ENCODE data around the gene ITPR2.
"Not testable (repeated sequence)": the region's sequence is repeated elsewhere in the genome, so short reads cannot be mapped to it uniquely, and the experiment has no call there.

The ITPR2 gene

DNA sequence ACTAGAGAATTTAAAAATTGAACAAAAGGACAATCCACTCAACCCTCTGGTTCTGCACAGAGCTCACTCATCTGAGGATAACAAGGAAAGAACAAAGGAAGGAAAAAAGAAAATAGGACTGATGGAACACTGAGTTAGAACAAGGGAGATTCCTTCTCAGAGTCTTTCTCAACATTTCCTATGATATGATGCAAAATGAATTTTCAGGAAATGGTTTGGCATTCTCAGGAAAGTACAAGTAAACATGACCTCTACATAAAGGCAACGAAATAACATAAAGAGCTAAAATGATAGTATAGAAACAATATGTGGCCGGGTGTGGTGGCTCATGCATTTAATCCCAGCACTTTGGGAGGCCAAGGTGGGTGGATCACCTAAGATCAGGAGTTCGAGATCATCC is 135.8 kb downstream of the ITPR2 start:
- DNase-seq = no peak

GRCh38 chr12:26696613-26697092 is 136.3 kb downstream of the ITPR2 start:
- DNase-seq = no peak

DNA sequence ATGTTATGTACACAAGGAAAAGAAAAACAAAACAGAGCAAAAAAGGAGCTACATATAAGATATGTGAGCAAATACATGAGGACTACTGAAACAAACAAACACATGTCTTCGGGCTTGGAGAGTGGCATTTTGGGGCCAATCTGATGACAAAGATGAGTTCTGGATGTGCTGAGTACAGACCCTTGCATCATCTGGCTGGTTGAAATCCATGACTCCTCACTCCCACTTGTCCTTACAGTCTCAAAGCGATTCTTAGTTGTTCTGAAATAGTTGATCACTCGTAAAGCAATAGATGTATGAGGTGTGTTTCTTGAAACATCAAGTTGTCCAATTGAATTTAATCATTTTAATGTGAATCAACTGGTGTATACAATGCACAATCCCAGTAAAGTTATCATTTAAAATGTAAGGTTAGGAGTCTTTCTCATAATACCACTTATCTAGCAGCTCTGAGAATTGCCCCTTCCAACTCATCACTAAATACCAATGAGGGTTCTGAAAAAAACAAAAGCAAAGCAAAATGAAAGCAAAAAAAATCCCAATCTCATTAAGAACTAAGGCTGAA is 136.9 kb downstream of the ITPR2 start:
- DNase-seq = no peak

GRCh38 chr12:26694402-26694801 is 138.6 kb downstream of the ITPR2 start:
- no peak for DNase-seq

DNA sequence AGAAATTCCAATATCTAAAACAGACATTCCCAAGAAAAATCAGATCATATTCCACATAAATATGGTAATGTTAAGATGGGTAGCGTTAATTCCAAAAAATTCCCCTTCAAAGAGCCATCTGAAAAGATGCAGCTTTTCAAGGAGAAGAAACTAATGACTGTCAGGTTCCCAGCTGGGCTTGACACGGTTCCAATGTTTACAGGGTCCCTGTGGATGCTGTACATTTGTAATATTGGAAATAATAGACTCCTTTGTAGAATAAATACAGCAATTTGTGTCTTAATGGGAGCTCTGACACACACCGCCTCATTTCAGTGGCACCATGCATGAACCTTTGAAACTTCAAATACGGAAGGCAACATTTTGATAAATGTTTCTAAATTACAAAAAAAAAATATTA is 140.6 kb downstream of the ITPR2 start:
- DNase-seq = no peak

DNA sequence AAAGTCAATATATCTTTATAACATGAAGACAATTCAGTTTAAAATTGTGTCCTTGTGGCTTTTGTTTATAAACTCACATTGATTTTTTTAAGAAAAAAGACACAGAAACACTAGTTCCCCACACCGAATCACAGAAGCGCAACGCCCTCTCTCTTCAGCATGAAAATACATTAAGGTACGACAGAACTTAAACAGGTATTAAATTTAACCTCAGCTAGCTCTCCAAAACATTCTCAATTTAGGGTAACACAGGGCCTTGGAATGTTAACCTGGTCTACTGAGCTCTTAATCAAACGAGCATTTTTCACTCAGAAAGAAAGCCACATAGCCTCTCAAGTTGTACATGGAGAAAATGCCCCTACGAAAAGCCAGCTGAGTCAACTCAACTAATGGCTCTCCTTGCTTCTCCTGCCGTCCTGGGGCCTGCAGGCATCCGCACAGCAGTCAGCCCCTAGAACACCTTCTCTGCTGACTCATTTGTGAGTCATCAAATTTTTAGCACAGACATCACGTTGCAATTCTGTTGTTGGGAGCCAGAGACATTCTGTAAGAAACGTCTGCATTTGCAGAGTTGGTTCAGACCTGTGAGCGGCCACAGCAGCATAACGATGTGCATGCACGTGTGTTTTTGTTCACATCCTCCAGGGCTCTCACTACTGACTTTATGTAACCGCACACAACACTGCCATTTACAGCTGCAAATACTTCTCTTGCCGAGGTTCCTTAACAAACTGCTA is 141.6 kb downstream of the ITPR2 start:
- no peak for DNase-seq

GRCh38 chr12:26690601-26691000 is 142.4 kb downstream of the ITPR2 start:
- DNase-seq = no peak

GRCh38 chr12:26689281-26689841 is 143.6 kb downstream of the ITPR2 start:
- no peak for DNase-seq

GRCh38 chr12:26688344-26688904 is 144.6 kb downstream of the ITPR2 start:
- DNase-seq = no peak

GRCh38 chr12:26686408-26686807 is 146.6 kb downstream of the ITPR2 start:
- DNase-seq = no peak

DNA sequence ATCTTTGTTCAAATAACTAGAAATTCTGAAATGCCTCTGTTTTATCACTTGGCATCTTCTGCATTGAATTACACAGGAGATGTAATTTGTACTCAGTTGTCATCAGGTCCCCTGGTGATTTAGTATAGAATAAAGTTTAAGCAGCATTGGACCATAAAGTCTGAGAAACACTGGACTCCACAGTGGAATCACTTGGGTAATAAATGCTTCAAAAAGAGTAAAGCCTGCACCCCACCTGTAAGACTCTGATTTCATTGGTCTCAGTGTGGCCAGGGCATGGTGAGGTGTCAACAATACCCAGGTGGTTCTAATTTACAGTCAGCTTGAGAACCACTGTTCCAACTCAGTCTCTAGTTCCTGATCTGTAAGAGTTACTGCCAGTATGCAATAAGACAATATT is 148.9 kb downstream of the ITPR2 start:
- DNase-seq = no peak

DNA sequence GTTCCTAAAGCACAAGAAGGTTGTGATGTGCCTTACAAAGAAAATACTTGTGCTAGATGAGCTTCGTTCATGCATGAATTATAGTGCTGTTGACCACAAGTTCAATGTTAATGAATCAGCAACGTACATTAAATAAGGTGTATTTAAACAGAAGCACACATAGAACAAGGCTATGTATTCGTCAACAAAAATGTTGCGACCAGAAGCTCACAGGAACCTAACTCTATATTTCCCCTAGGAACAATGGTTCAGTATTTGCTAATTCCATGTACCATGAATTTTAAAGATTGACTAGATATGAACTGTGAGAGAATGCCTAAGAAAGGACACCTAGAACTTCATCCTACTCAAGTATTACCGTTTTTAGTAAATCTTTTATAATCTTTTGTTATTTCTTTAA is 149.6 kb downstream of the ITPR2 start:
- DNase-seq = no peak

- no peak for DNase-seq
Measured at GRCh38 chr12:26680727-26681455, 152.1 kb downstream of the ITPR2 start.

DNA sequence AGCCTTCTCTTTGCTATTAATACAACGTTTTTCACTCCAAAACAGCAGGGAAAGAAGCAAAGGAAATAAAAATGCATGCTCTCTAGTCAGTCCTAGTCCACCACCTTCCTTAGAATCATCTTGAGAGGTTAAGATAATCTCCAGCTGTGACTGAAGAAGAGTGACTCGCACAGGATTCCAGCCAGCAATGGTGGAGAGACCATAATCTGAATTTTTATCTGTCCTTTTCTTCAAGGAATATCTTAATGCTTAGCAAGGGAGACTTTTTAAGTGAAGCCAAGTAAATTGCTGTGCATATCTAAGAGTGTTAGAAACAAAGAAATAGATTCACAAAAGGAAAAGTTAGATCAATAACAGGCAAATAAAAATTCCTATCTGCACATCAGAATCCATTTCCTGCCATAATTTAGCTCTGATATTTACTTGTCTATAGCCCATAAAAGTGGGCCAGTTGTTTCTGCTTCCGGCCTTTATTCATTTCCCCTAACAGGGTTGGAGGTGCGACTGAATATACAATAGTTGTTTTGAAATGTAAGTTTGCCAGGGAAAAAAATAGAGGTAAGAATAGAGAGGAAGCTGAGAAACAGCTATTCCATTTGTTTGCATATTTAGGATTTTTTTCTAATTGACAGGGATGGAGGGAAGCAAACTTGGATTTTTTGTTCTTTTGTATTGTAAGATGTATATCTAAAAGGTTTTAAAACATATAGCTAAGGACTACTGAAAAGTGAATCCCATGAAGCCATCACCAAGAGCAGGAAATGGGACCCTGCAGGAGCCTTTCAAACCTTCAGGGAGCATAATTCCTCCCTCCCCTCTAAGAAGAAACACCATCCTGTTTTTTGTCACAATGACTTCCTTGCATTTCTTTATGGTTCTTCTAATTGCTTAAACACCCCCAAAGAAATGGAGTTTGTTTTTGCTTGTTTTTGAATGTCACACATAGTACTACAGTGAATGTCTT is 154.0 kb downstream of the ITPR2 start:
- DNase-seq = no peak

DNA sequence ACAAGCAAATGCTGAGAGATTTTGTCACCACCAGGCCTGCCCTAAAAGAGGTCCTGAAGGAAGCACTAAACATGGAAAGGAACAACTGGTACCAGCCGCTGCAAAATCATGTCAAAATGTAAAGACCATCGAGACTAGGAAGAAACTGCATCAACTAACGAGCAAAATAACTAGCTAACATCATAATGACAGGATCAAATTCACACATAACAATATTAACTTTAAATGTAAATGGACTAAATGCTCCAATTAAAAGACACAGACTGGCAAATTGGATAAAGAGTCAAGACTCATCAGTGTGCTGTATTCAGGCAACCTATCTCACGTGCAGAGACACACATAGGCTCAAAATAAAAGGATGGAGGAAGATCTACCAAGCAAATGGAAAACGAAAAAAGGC is 161.5 kb downstream of the ITPR2 start:
- DNase-seq = not testable (repeated sequence)

DNA sequence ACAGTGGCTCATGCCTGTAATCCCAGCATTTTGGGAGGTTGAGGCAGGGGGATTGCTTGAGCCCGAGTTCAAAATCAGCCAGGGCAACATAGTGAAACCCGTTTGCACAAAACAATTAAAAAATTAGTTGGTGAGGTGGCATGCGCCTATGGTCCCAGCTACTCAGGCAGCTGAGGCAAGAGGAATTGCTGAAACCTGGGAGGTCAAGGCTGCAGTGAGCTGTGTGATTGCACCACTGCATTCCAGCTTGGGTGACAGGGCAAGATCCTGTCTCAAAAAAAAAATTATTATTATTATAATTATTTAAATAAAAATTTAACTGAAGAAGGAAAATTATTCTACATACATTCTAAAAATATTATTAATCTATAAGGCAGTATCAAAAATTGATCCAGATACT is 164.1 kb downstream of the ITPR2 start:
- no peak for DNase-seq

DNA sequence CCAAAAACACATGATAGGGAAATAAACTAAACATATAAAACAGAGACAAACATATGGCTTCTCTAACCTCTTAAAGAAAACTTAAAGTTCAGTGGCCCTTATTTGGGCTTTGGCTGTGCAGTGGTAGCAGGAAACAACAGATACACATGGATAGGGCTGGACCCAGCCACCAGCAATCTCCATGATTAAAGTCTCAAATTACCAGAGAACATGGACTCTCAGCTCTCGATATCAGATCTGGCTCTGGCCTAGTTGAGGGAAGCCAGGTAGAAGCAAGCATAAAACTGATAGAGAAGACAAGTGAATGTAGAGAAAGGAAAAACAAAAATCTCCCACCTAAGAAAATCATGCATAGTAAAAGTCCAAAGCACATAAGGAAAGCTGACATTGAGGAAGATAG is 164.8 kb downstream of the ITPR2 start:
- no peak for DNase-seq

DNA sequence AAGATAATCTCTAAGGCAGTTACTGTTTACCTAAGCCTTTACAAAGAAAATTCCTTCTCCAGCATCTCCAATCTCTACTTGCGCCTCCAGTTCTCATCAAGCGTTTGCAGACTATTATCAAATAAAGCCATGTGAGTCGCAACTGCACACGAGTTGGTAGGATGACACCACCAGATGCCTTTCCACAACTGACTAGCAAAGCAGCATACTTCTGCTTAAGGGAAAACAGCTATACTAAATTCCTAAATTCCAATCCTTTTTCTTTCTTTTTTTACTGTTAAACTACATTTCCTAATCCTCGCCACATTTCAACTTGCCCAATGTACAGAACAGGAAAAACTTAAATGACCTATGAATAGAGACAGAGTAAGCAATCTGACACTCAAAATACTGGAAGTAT is 166.7 kb downstream of the ITPR2 start:
- no peak for DNase-seq

DNA sequence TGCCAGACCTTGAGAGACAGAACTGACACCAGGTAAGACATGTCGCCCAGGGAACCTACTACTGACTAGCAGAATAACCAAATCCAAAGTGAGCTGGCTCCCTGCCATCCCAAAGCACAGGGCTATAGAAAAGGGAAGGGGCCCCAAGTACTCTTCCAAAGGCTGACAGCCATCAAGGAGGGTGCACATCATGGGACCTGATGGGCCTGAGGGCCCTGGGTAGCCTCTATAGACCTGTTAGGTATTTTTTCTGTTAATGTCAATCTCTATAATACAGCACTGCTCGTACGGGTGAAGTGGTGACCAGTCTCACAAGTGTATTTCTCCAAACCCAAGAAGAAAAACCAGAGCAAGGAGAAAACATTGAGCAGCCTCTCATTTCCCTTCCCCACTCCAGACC is 171.6 kb downstream of the ITPR2 start:
- no peak for DNase-seq

GRCh38 chr12:26659930-26660329 is 173.1 kb downstream of the ITPR2 start:
- DNase-seq = no peak

DNA sequence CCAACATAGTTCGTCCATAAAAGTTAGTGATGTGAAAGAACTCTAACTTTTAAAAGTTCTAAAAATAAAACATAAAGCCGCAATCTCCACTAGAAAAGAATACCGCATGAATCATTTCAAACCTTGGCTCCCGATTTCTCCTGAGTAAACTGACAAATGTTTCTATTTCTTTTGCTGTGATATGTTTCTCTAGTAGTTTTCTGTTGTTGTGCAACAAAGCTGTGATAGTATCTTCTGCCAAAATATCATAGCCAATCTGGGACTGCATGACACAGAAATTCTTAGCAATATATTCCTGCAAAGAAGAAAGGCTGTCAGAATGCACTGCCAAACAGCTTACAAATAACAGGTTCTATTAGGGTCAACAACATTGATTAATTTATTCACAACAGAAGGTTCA is 174.0 kb downstream of the ITPR2 start:
- no peak for DNase-seq

DNA sequence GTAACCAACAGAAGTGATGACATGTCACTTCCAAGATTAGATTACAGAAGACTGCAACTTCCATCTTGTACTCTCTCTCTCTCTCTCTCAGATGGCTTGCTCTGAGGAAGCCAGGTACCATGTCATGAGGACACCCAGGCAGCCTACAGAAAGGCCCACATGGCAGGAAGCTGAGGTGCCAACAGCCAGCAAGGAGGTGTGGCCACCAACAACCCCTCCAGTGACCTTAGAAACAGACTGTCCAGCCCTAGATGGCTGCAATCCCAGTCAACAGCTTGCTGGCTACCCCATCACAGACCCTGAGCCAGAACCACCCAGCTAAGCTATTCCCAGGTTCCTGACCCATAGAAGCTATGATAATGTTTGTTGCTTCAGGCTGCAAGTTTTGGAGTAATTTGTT is 178.4 kb downstream of the ITPR2 start:
- DNase-seq = no peak

Measured in GF-D8 (cell line).